Heart left ventricle (tissue), 13 donors: ENCODE results near the gene CCDC187.

Experiments used
- CTCF ChIP-seq, 12 donors: fragments of 200-600 bp; sonication (generic) in 4 of 12; IDR thresholded peaks; one replicate each; pipeline versions ENCODE4 v1.5.0 to v1.8.0; 2018 to 2022; ENCODE audit warnings: antibody characterized with exemption in 12 of 12, mild to moderate bottlenecking in 5 of 12
- POLR2A ChIP-seq, 2 donors: fragments of 450-650 bp; IDR thresholded peaks; one replicate each; pipeline ENCODE4 v1.6.1; 2017; ENCODE audit warnings: antibody characterized with exemption in 2 of 2, mild to moderate bottlenecking in 2 of 2, moderate library complexity in 2 of 2
- donor health status: ischemic (EF 13 %, LVEDD 7.1; RV severe dilation, severe dysfunction).
- donor health status: DM: no; HTN: yes; CAD: no.
- donor health status: DM: no; HTN: no; CAD: no.
- donor health status: ischemic (EF 25% LVEDD 6.9; RV normal size, moderate dysfunction).
- donor health status: ischemic (EF 25% LVEDD 5.7; RV mildly dilated, moderate dysfunction).
- donor health status: ischemic (EF 35%, LVEDD 5.7; RV mildly dilated, moderate dysfunction).
- donor health status: nonischemic (EF 11% LVEDD 7.7; RV severe dilation, severe dysfunction).
- donor health status: DM: yes; HTN: yes; CAD: no.
- donor health status: PGD.
- donor health status: ischemic (EF 29% LVEDD 5.4; RV normal size, mild dysfunction).
- donor health status: nonischemic (EF 23%, LVEDD 6.1; RV moderate dilation, normal function).

- TF ChIP-seq CTCF (IDR thresholded peaks at IDR 0.05) (no peak), POLR2A (IDR thresholded peaks at IDR 0.05) (no peak)
Observed at GRCh38 chr9:136246849-136247550, 56.9 kb downstream of the CCDC187 start.
